Muscle of leg (tissue), 11 donors: Measurements from ENCODE around the gene SLC29A1. TPM values are rescaled to one million over a fixed set of nuclear protein-coding genes. Genes with fewer than 3 reads are reported as not detected.
A peak's percentile ranks its signal among the peaks of the same experiment; 100 is the strongest.

Experiments
- DNase-seq: peaks from one replicate; pipeline ENCODE4 v3.0.0; 2013
- H3K27ac ChIP-seq: one replicate; pipeline ENCODE4 v1.5.1; 2013; ENCODE audit warnings: mild to moderate bottlenecking, low read length, control low read depth
- H3K27me3 ChIP-seq: one replicate; pipeline ENCODE4 v1.6.1; 2013; ENCODE audit warnings: low read length; ENCODE audit not compliant: control insufficient read depth, insufficient read depth
- H3K36me3 ChIP-seq: one replicate; pipeline ENCODE4 v1.6.1; 2013; ENCODE audit warnings: low read length; ENCODE audit not compliant: control insufficient read depth, insufficient read depth
- H3K4me1 ChIP-seq: one replicate; pipeline ENCODE4 v1.6.1; 2013; ENCODE audit warnings: low read length; ENCODE audit not compliant: control insufficient read depth, insufficient read depth
- H3K4me3 ChIP-seq: one replicate; pipeline ENCODE4 v1.5.1; 2013; ENCODE audit warnings: low read length, control low read depth
- H3K9me3 ChIP-seq: replicated peaks from 2 replicates; pipeline ENCODE4 v1.6.1; 2013; ENCODE audit warnings: low read depth, low read length; ENCODE audit not compliant: control insufficient read depth
- WGBS: methylation state at CpG from one replicate; pipeline ENCODE4 v1.1.5; 2013; ENCODE audit warnings: missing lambda C conversion rate; ENCODE audit not compliant: insufficient coverage; 5-methylcytosine and 5-hydroxymethylcytosine counted together
- polyA plus RNA-seq, 8 donors: library from polyadenylated mRNA; unstranded; fragments of 120-200 nt; gene quantifications; one replicate each; pipeline versions ENCODE4 v1.2.1 to v1.2.3, GENCODE V29; 2013; ENCODE audit warnings: inconsistent platforms in 1 of 8, low replicate concordance in 1 of 8; ENCODE audit not compliant: insufficient read length in 8 of 8, insufficient read depth in 1 of 8
- total RNA-seq: library from RNA; stranded (reverse); fragments of 120-200 nt; gene quantifications from one replicate; pipeline ENCODE4 v1.2.4, GENCODE V29; 2013

Gene SLC29A1
- total and polyA plus RNA-seq, 9 donors = 27.8 to 94.2 (median 67.5) TPM

GRCh38 chr6:44235269-44235668, 11.9 kb downstream of the SLC29A1 start:
- WGBS = 59% methylated on average over 3 of the region's 6 CpGs
- H3K4me1 ChIP-seq = peaks cover 39% of the 10 kb centered on the region
- DNase-seq = no peak
- H3K36me3 ChIP-seq = peaks cover 51% of the 10 kb centered on the region
- no peak overlapping the region for H3K27ac ChIP-seq
- no peaks in the 10 kb centered on the region for H3K27me3 ChIP-seq
- H3K9me3 ChIP-seq = no peaks in the 10 kb centered on the region
- no peak overlapping the region for H3K4me3 ChIP-seq

DNA sequence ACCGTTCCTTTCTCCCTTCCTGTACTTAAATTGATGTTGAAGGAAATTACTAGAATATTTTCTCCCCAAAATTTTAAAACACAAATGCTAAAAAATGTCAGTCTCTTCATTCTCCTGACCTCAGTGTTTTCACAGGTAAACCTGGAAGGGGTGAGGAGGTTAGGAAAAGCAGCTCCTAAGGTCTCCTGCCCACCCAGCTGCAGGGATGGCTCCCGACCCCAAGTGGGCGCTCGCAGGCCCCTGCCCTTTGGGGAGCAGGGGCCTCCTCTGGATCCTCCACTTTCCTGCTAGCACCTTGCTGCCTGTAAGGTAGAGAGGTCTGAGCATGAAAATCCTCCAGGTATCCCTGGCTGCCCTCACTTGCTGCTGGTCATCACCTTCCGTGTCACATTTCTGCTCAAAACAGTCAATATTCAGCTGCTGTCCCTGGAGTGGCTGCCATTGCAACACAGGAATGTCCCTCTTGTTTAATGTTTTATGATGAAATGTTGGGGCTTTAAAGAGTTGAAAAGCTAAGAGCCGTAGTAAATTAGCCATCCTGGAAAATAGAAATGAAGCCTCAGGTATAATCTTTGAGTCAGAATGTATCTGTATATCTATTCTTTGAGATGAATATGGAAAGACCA, 12.6 kb downstream of the SLC29A1 start:
- WGBS = 100% methylated on average over 1 of the region's 6 CpGs
- H3K36me3 ChIP-seq = peaks cover 43% of the 10 kb centered on the region
- H3K4me3 ChIP-seq = no peak overlapping the region
- no peak for DNase-seq
- H3K27me3 ChIP-seq = no peaks in the 10 kb centered on the region
- H3K9me3 ChIP-seq = no peaks in the 10 kb centered on the region
- H3K27ac ChIP-seq = no peak overlapping the region
- peaks cover 39% of the 10 kb centered on the region for H3K4me1 ChIP-seq

DNA sequence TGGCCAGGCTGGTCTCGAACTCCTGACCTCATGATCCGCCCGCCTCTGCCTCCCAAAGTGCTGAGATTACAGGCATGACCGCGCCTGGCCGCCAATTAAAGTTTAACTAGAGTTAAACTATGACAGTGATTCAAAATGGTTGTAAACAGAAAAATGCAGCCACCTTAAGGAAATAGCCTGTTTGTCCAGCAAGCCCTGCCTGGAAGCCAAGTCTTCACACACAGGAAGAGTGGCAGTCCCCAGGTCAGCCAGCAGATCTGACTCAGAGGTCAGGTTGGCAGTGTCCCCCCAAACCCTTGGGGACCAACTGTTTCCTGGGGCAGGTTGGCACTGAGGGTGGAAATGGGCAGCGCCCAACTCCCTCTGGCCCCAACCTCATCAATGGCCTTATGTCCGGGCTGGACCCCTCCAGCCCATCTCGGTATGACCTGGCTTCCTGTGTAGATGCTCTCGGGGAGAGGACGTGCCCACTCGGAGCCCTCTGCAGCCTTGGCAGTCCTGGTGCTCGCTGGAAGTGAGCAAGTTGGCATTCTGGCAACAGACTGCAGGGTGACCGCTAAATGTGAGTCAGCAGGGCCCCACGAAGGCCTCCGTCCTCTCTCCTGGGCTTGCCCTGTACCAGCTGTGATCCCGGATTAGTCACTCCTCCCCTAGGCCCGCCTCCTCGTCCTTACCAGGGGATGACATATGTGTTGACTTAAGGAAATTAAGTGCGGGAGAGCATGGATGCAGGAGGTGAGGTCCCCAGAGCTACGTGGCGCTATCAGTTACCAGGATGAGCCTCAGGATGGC, 13.8 kb downstream of the SLC29A1 start:
- H3K9me3 ChIP-seq = no peaks in the 10 kb centered on the region
- no peaks in the 10 kb centered on the region for H3K27me3 ChIP-seq
- peak; percentile 93 for DNase-seq
- H3K27ac ChIP-seq = peak overlapping the region; percentile 94
- 50% methylated on average over 12 of the region's 22 CpGs for WGBS
- peaks cover 33% of the 10 kb centered on the region for H3K36me3 ChIP-seq
- peaks cover 39% of the 10 kb centered on the region for H3K4me1 ChIP-seq
- H3K4me3 ChIP-seq = peak overlapping the region; percentile 73

DNA sequence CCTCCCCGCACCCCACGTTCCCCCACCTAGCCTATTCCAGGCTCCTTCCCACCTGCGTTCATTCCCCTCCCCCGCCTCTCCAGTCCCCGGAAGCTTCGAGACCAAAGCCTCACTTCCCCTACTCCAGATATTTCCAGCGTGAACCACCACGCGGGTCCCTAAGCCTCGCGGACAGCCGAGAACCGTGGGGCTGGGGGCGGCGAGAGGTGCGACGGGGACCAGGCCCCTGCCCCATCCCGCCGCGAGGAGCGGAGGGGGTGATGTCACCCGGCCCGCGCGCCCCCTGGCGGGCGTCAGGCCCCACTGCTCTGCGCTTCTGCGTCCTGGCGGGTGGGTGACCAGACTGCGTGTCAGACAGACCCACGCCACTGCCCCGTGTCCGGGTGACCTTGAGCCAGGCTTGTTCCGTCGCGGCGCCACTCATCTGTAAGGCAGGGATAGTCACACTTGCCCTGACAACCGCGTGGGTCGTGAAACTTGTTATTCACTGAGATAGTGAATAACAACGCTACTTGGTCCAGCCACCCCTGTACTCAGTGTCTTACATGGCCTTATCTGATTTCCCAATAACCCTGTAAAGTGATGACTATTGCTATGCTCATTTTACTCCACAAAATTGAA, 14.5 kb downstream of the SLC29A1 start:
- Histone ChIP-seq H3K36me3 (peaks cover 27% of the 10 kb centered on the region), H3K27ac (peak overlapping the region; percentile 94), H3K27me3 (no peaks in the 10 kb centered on the region), H3K9me3 (no peaks in the 10 kb centered on the region), H3K4me1 (peaks cover 38% of the 10 kb centered on the region), H3K4me3 (peak overlapping the region; percentile 73)
- 3% methylated on average over 40 of the region's 42 CpGs for WGBS
- DNase-seq = peak; percentile 85

DNA sequence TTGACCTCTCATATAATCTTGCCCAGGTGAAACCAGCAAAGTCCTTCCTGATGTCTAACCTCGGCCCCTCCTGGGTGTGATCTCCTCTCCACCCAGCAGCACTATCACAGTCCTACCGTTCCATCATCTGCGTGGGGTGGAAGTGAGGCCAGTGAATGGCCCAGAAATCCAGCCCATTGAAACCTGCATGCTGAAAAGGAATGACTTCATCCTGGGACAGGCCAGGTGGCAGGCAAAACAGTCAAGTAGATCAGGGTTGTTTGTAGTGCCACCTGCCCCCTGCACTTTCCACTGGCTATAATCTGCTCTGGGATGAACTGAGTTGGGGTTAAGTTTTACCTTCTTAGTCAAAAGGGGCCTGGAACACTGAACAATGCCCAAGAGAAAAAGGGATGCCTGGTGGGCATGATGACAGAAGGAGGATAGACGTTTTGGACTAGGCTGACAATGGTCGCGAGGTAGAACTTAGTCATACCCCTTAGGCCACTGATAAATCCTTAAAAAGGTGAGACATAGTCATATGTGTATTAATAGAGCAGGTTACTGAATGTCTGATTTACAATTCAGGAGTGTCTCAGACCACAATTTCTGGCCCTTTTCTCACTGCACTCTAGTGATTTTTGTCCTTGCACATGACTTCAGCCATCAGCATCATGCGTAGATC, 15.4 kb downstream of the SLC29A1 start:
- H3K4me1 ChIP-seq = peaks cover 29% of the 10 kb centered on the region
- no peak for DNase-seq
- H3K27ac ChIP-seq = no peak overlapping the region
- no peaks in the 10 kb centered on the region for H3K9me3 ChIP-seq
- no peak overlapping the region for H3K4me3 ChIP-seq
- 93% methylated on average over 3 of the region's 7 CpGs for WGBS
- no peaks in the 10 kb centered on the region for H3K27me3 ChIP-seq
- peaks cover 19% of the 10 kb centered on the region for H3K36me3 ChIP-seq

- H3K4me1 ChIP-seq = peaks cover 7% of the 10 kb centered on the region
- no CpG with 5 or more reads among the region's 7 CpGs for WGBS
- H3K36me3 ChIP-seq = no peaks in the 10 kb centered on the region
- no peaks in the 10 kb centered on the region for H3K27me3 ChIP-seq
- H3K27ac ChIP-seq = no peak overlapping the region
- no peaks in the 10 kb centered on the region for H3K9me3 ChIP-seq
- no peak for DNase-seq
- no peak overlapping the region for H3K4me3 ChIP-seq
Observed at GRCh38 chr6:44243345-44243744, 19.9 kb downstream of the SLC29A1 start.

DNA sequence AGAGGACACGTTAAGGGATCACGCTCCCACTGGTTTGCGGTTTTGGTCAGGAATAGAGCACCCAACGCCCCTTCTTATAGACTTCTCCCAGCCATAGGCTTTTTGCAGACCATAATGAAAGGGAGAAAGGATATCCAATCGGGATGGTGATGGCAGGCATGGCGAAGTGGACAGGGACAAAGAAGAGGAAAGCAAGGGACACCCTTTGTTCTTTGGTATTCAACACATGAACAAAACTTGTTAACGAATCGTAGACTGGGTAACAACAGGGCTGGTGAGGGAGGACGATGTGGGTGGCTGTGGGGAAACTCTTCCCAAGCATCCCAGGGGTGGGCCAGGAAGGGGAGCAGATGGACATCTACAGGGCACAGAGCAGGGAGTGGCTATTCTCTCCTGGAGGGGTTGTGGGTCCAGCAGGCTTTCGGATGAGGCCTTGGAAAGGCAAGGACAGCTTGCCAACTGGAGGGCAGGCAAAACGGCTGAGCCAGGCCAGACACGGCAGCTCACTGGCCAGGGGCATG, 22.1 kb downstream of the SLC29A1 start:
- Histone ChIP-seq H3K27ac (peak overlapping the region; percentile 97), H3K27me3 (no peaks in the 10 kb centered on the region), H3K9me3 (no peaks in the 10 kb centered on the region), H3K4me1 (peaks cover 14% of the 10 kb centered on the region), H3K36me3 (peaks cover 21% of the 10 kb centered on the region), H3K4me3 (peak overlapping the region; percentile 92)
- 70% methylated on average over 8 of the region's 12 CpGs for WGBS
- no peak for DNase-seq

DNA sequence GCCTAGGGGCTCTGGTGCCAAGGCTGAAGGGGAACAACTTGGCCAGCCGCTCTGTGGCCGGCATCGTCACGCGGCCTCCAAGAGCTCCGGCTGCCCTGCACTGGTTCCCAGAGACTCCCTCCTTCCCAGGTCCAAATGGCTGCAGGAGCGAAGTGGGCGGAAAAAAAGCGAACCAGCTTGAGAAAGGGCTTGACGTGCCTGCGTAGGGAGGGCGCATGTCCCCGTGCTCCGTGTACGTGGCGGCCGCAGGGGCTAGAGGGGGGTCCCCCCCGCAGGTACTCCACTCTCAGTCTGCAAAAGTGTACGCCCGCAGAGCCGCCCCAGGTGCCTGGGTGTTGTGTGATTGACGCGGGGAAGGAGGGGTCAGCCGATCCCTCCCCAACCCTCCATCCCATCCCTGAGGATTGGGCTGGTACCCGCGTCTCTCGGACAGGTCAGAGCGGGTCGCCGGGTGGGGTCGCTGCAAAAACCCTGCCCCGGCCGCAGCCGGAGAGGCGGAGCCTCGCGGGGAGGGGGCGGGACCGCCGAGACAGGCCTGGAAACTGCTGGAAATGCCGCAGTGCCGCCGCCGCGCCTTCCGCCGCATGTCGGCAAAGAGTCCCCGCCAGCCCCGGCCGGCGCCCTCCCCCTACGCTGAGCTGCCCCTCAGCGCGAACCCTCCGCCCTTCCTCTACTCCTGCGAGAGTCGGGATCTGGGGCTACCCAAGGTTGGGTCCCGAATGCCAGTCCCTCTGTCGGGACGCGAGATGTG, 22.7 kb downstream of the SLC29A1 start:
- under 1% methylated on average over 49 of the region's 62 CpGs for WGBS
- peak overlapping the region; percentile 97 for H3K27ac ChIP-seq
- peak; percentile 94 for DNase-seq
- peak overlapping the region; percentile 92 for H3K4me3 ChIP-seq
- no peaks in the 10 kb centered on the region for H3K9me3 ChIP-seq
- H3K4me1 ChIP-seq = peaks cover 14% of the 10 kb centered on the region
- peaks cover 27% of the 10 kb centered on the region for H3K36me3 ChIP-seq
- H3K27me3 ChIP-seq = no peaks in the 10 kb centered on the region

DNA sequence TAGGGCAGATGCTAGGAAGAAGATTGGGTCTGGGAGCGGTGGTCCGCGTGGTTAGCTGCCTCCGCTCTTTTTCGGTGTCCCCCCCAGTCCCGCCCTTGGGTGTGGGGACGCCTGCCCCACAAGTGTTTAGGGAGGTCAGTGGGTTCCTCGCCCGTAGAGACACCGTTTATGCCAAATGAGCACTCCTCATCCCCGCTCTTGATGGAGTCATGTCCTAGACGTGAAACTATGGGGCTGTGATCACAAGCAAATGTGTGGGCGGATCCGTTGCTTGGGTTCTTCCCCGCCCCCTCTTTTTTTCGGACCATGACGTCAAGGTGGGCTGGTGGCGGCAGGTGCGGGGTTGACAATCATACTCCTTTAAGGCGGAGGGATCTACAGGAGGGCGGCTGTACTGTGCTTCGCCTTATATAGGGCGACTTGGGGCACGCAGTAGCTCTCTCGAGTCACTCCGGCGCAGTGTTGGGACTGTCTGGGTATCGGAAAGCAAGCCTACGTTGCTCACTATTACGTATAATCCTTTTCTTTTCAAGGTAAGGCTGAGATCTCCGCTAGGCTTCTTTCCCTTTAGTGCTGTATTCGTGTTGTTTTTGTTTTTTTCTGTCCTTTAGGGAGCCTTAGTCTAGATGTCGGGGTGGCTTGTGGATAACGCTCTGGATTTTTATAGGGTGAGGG, 23.4 kb downstream of the SLC29A1 start, which contains the start of gene HSP90AB1:
Gene HSP90AB1, plus strand, starts transcription at position 439 of the 675 bp plus-strand sequence. CDS start 1,529 bp downstream, outside the sequence.
- WGBS = 0% methylated on average over 11 of the region's 34 CpGs
- H3K9me3 ChIP-seq = no peaks in the 10 kb centered on the region
- DNase-seq = peak; percentile 99
- H3K4me3 ChIP-seq = peak within 1 kb of the TSS; percentile 92
- H3K4me1 ChIP-seq = peaks cover 14% of the 10 kb centered on the region
- no peaks in the 10 kb centered on the region for H3K27me3 ChIP-seq
- peaks cover 34% of the 10 kb centered on the region for H3K36me3 ChIP-seq
- H3K27ac ChIP-seq = peak within 1 kb of the TSS; percentile 97
